AG10803 (cell line): ENCODE data around the gene VAMP8.

Source experiments
- DNase-seq: peaks from one replicate; pipeline ENCODE4 v3.0.0; 2010; ENCODE audit warnings: low read depth
- H3K4me3 ChIP-seq: 2 replicates; pipeline ENCODE4 v1.5.1; 2011; ENCODE audit warnings: mild to moderate bottlenecking, low read length, control low read depth
- TF ChIP-seq, protein P1 (sequence below): conservative IDR thresholded peaks from 2 replicates; pipeline ENCODE4 v1.5.1; 2011; ENCODE audit warnings: mild to moderate bottlenecking, low read length, control low read depth, inconsistent platforms

The VAMP8 gene

DNA sequence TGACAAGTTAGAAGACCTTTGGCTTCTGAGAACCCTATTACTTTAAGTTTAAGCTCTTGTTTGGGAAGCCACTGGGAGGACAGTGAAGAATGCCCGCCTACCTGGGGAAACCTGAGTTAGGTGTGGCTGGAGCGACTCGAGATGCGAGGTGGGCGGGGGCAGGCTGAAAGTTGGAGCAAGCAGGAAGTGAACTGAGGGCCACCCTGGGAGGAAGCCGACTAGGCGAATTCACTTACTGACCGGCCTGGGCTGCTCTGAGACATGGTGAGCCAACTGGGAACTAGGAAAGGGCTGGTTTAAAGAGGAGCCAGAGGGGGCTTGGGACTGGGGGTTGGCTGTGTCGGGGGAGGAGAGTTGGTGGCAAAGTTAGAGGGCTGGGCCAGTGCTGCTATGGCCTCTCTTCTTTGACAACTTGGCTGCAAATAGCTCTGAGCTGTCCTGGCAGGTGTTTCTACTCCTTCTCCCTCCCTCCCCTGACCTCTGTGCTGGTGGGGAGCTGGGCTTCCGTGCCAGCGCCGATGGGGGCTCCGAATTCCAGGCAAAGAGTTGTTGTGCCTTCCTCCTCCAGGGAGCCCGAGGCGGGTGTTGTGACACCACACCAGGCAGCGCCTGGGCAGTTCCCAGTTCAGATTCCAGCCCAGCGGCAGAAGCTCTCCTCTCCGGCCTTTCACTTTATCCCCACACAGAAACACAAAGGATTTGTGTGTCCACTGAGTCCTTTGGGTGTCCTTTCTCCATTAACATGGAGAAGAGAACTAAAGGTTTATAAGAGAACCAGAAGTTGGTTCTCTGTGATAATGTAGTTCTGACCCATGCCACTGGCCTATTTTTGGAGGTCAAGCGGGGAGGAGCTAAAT, at the start of gene VAMP8:
TSS of gene VAMP8 (plus strand) at position 201 of the 857 bp plus-strand sequence. CDS start at position 262, 61 bp downstream.
- TF ChIP-seq, protein P1, sequence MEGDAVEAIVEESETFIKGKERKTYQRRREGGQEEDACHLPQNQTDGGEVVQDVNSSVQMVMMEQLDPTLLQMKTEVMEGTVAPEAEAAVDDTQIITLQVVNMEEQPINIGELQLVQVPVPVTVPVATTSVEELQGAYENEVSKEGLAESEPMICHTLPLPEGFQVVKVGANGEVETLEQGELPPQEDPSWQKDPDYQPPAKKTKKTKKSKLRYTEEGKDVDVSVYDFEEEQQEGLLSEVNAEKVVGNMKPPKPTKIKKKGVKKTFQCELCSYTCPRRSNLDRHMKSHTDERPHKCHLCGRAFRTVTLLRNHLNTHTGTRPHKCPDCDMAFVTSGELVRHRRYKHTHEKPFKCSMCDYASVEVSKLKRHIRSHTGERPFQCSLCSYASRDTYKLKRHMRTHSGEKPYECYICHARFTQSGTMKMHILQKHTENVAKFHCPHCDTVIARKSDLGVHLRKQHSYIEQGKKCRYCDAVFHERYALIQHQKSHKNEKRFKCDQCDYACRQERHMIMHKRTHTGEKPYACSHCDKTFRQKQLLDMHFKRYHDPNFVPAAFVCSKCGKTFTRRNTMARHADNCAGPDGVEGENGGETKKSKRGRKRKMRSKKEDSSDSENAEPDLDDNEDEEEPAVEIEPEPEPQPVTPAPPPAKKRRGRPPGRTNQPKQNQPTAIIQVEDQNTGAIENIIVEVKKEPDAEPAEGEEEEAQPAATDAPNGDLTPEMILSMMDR, result no peak
- DNase-seq, result no peak
- H3K4me3 ChIP-seq, result no peak within 1 kb of the TSS

DNA sequence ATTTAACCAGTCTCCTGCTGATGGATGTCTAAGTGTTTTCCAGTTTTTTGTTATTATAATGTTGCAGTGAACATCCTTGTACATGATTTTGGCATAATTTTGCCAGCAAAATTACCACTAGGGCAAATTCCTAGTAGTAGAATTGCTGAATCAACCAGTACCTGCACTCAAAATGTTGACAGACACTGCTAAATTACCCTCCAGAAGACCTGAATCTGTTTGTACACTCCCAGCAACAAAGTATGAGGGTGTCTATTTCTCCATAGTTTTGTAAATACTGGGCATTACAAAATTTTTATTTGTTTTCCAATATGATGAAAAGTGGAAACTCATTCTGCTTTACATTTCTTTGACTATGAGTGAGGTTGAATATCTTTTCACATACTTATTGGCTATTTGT, 49.6 kb upstream of the VAMP8 start:
- H3K4me3 ChIP-seq, result no peak overlapping the region
- DNase-seq, result no peak
- TF ChIP-seq, protein P1, result no peak

DNA sequence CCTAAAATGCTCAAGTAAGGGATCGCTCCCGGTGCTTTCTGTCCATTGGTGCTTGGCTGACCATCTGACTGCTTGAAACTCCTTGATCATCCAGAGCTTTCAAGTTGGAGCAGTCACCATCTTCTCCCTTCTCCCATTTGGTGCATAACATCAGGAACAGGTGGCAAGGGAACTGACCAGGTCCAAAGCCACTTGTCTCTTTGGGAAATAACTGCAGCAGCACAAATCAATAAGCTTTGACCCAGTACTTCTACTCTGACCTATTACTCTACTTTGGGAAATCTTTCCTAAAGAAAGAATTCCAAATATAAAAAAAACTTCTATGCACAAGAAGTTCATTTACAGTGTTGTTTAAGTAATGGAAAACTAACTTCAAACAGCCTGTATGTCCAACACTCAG, 49.0 kb upstream of the VAMP8 start:
- DNase-seq, result no peak
- no peak overlapping the region for H3K4me3 ChIP-seq
- TF ChIP-seq, protein P1, result no peak

GRCh38 chr2:85529809-85530208, 47.6 kb upstream of the VAMP8 start:
- H3K4me3 ChIP-seq, result no peak overlapping the region
- TF ChIP-seq, protein P1, result no peak
- DNase-seq, result no peak

DNA sequence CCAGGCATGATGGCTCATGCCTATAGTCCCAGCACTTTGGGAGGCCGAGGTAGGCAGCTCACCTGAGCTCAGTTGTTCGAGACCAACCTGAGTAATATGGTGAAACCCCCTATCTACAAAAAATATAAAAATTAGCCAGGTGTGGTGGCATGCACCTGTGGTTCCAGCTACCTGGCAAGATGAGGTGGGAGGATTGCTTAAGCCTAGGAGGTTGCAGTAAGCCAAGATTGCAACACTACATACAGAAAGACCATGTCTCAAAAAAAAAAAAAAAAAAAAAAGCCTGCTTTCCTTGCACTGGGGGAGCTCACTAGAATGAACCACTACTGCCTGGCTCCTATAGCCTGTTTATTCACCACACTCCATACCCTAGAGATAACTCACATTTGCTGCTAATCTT, 45.8 kb upstream of the VAMP8 start:
- TF ChIP-seq, protein P1, result no peak
- H3K4me3 ChIP-seq, result no peak overlapping the region
- DNase-seq, result no peak

DNA sequence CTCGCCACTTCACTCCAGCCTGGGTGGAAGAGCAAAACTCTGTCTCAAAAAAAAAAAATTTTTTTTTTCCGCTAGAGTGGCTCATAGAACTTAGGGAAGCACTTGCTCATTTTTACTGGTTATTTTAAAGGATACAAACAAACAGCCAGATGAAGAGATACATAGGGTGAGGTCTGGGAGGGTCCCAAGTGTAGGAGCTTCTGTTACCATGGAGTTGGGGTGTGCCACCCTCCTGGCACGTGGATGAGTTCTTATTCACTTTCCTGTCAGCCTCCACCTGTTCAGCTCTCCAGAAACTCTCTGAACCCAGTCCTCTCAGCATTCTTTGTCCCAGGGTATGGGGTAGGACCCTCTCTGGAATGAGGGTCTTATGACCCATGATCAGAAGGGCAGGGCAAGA, 43.3 kb upstream of the VAMP8 start:
- TF ChIP-seq, protein P1, result no peak
- DNase-seq, result no peak
- H3K4me3 ChIP-seq, result no peak overlapping the region

DNA sequence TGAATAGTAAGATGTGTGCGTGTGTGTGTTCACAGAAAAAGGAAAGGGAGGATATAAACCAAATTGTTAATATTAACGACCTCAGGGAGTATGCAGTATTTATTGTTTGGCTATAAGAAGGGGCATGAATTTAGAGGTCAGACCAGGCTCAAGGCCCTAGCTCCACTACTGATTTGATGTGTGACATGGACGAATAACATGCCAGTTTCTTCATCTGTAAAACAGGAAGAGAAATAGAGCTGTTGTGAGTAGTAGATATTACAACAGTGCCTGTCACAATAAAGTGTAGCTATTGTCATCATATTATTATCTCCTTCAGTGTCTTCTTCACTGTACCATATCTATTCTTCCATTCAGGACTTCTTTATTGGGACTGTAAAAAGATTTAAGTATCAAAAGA, 42.5 kb upstream of the VAMP8 start:
- no peak for DNase-seq
- no peak overlapping the region for H3K4me3 ChIP-seq
- TF ChIP-seq, protein P1, result no peak
